GM23338 (cell line): ENCODE measurements around the gene PARD6B. TPM values are rescaled to one million over a fixed set of nuclear protein-coding genes. Genes with fewer than 3 reads are reported as not detected.

Experiments used
- ATAC-seq: fragments of 200-7000 bp; cut with Tn5 transposase; 3 replicates; pipeline ENCODE4 v1.9.1; 2020
- DNase-seq: peaks from one replicate; pipeline ENCODE4 v3.0.0-alpha.2; 2015; ENCODE audit warnings: low spot score
- H2AFZ ChIP-seq: fragments of 200-600 bp; sonication (generic); 2 replicates; pipeline ENCODE4 v1.8.0; 2016; ENCODE audit warnings: antibody characterized with exemption, mild to moderate bottlenecking, moderate library complexity
- H3F3A ChIP-seq: fragments of 200-600 bp; sonication (generic); replicated peaks from 2 replicates; pipeline ENCODE4 v1.8.0; 2017; ENCODE audit warnings: antibody characterized with exemption, mixed run types, low read depth
- H3K27ac ChIP-seq: fragments of 200-600 bp; sonication (generic); 2 replicates; pipeline ENCODE4 v1.6.1; 2016; ENCODE audit warnings: low read depth
- H3K27me3 ChIP-seq: fragments of 200-600 bp; sonication (generic); 2 replicates; pipeline ENCODE4 v1.8.0; 2016; ENCODE audit warnings: mild to moderate bottlenecking, mixed run types, moderate library complexity; ENCODE audit not compliant: insufficient read depth
- H3K36me3 ChIP-seq: fragments of 200-600 bp; sonication (generic); 2 replicates; pipeline ENCODE4 v1.8.0; 2016; ENCODE audit warnings: mild to moderate bottlenecking; ENCODE audit not compliant: insufficient read depth
- H3K4me1 ChIP-seq: fragments of 200-600 bp; sonication (generic); 2 replicates; pipeline ENCODE4 v1.8.0; 2016; ENCODE audit warnings: mild to moderate bottlenecking, moderate library complexity; ENCODE audit not compliant: insufficient read depth
- H3K4me2 ChIP-seq: fragments of 200-600 bp; sonication (generic); 2 replicates; pipeline ENCODE4 v1.7.1; 2017; ENCODE audit warnings: mixed run types
- H3K4me3 ChIP-seq: fragments of 200-600 bp; sonication (generic); 2 replicates; pipeline ENCODE4 v1.6.1; 2016; ENCODE audit warnings: mixed run types
- H3K79me2 ChIP-seq: fragments of 200-600 bp; sonication (generic); replicated peaks from 2 replicates; pipeline ENCODE4 v1.8.0; 2017; ENCODE audit warnings: mild to moderate bottlenecking; ENCODE audit not compliant: insufficient read depth
- H3K9me2 ChIP-seq: fragments of 200-600 bp; sonication (generic); 2 replicates; pipeline ENCODE4 v1.8.0; 2017; ENCODE audit not compliant: insufficient read depth
- H4K20me1 ChIP-seq: fragments of 200-600 bp; sonication (generic); replicated peaks from 2 replicates; pipeline ENCODE4 v1.8.0; 2017; ENCODE audit warnings: mild to moderate bottlenecking; ENCODE audit not compliant: insufficient read depth
- H3K27ac Mint-ChIP-seq: 2 replicates; pipeline ENCODE4 v1.8.0; 2020; ENCODE audit warnings: inconsistent platforms, mild to moderate bottlenecking, moderate library complexity, mixed read lengths
- H3K27me3 Mint-ChIP-seq: 3 replicates; pipeline ENCODE4 v1.8.0; 2022; ENCODE audit warnings: low read depth, mild to moderate bottlenecking, moderate library complexity, mixed read lengths, inconsistent platforms; ENCODE audit not compliant: insufficient read depth, poor library complexity
- H3K36me3 Mint-ChIP-seq: 3 replicates; pipeline ENCODE4 v1.8.0; 2021; ENCODE audit warnings: low read depth, mild to moderate bottlenecking, inconsistent platforms, moderate library complexity, mixed read lengths
- H3K4me1 Mint-ChIP-seq: 3 replicates; pipeline ENCODE4 v1.8.0; 2020; ENCODE audit warnings: mild to moderate bottlenecking, inconsistent platforms, mixed read lengths
- H3K4me3 Mint-ChIP-seq: 3 replicates; pipeline ENCODE4 v1.8.0; 2021; ENCODE audit warnings: moderate library complexity, mild to moderate bottlenecking, inconsistent platforms, mixed read lengths
- H3K9me3 Mint-ChIP-seq: 3 replicates; pipeline ENCODE4 v1.8.0; 2020; ENCODE audit warnings: moderate library complexity, mild to moderate bottlenecking, inconsistent platforms, mixed read lengths
- CTCF ChIP-seq, 2 experiments: fragments of 200-600 bp in 1 of 2; sonication (generic) in 1 of 2; conservative IDR thresholded peaks; 2 replicates each; pipeline versions ENCODE4 v1.5.1 to v1.6.1; 2016 to 2017; ENCODE audit warnings: antibody characterized with exemption in 2 of 2, low read depth in 2 of 2, mild to moderate bottlenecking in 2 of 2, moderate library complexity in 1 of 2
- ETS1 ChIP-seq: IDR thresholded peaks from 2 replicates; pipeline ENCODE4 v1.6.1; 2016; ENCODE audit warnings: antibody characterized with exemption
- EZH2phosphoT487 ChIP-seq: fragments of 200-600 bp; sonication (generic); IDR thresholded peaks from one replicate; pipeline ENCODE4 v1.8.1; 2018; ENCODE audit warnings: antibody characterized with exemption; ENCODE audit not compliant: unreplicated experiment
- NANOG ChIP-seq: IDR thresholded peaks from 2 replicates; pipeline ENCODE4 v1.6.1; 2016; ENCODE audit warnings: antibody characterized with exemption, borderline replicate concordance
- POLR2AphosphoS5 ChIP-seq: IDR thresholded peaks from 2 replicates; pipeline ENCODE4 v1.6.1; 2016; ENCODE audit warnings: antibody characterized with exemption, low read depth
- ZNF114 ChIP-seq: fragments of 250-450 bp; sonication (Bioruptor Pico); IDR thresholded peaks from 2 replicates; pipeline ENCODE4 v1.5.0; 2020; ENCODE audit warnings: mild to moderate bottlenecking, moderate library complexity
- ZNF331 ChIP-seq: fragments of 250-450 bp; sonication (Bioruptor Pico); IDR thresholded peaks from 2 replicates; pipeline ENCODE4 v1.5.0; 2020; ENCODE audit warnings: low read depth, mild to moderate bottlenecking, moderate library complexity
- ZNF462 ChIP-seq: fragments of 250-450 bp; sonication (Bioruptor Pico); IDR thresholded peaks from 2 replicates; pipeline ENCODE4 v1.5.0; 2020; ENCODE audit warnings: mild to moderate bottlenecking, moderate library complexity
- polyA plus RNA-seq: library from polyadenylated mRNA; unstranded; fragments of >200 nt; fragmentation: Nextera tagmentation; extraction: Ambion mirVana; gene quantifications from 2 replicates; pipeline ENCODE4 v1.2.1, GENCODE V29; 2016
- total RNA-seq: library from RNA; depleted of rRNA; stranded (reverse); fragments of >200 nt; shearing (Covaris generic); gene quantifications from 2 replicates; pipeline ENCODE4 v1.2.3, GENCODE V29; 2014

The PARD6B gene
- total and polyA plus RNA-seq, 2 experiments from 2014 or later: 23.5 to 29.2 TPM

GRCh38 chr20:50753152-50753551 is 21.8 kb downstream of the PARD6B start:
- Histone ChIP-seq H3F3A (0 out of 2 replicates have a peak, but pooled peaks cover 2% of the 10 kb centered on the region), H3K4me2 (no peak overlapping the region), H4K20me1 (no peaks in the 10 kb centered on the region; the same call in 1 of the 2 replicates), H3K79me2 (no peaks in the 10 kb centered on the region), H3K9me2 (no peaks in the 10 kb centered on the region), H3K36me3 (peaks cover 11% of the 10 kb centered on the region), H3K27me3 (no peaks in the 10 kb centered on the region), H3K27ac (no peak overlapping the region), H2AFZ (no peak overlapping the region), H3K4me1 (no peaks in the 10 kb centered on the region), H3K4me3 (no peak overlapping the region)
- Mint-ChIP-seq H3K9me3 (no peaks in the 10 kb centered on the region; the same call in 2 of the 3 replicates), H3K36me3 (peaks cover 25% of the 10 kb centered on the region), H3K27me3 (peaks cover 4% of the 10 kb centered on the region), H3K4me3 (no peak overlapping the region), H3K4me1 (peaks cover under 1% of the 10 kb centered on the region; the same call in 2 of the 3 replicates), H3K27ac (no peak overlapping the region)
- ATAC-seq (no peak), DNase-seq (no peak)
- no peak for TF ChIP-seq NANOG
- TF ChIP-seq ETS1: no peak
- no peak for TF ChIP-seq ZNF331
- TF ChIP-seq CTCF (conservative IDR thresholded peaks at IDR 0.05; ENCODE audit: low read depth in 2 of 2): no peak
- TF ChIP-seq POLR2AphosphoS5: no peak
- no peak for TF ChIP-seq ZNF462 (CRISPR knock-in tag)
- TF ChIP-seq EZH2phosphoT487: no peak
- no peak for TF ChIP-seq ZNF114
